GM19025 (cell line): ENCODE results near the gene RGPD8.
"Not testable (repeated sequence)": the region's sequence is repeated elsewhere in the genome, so short reads cannot be mapped to it uniquely, and the experiment has no call there.

Source experiments
- ATAC-seq: cut with Tn5 transposase; IDR thresholded peaks from one replicate; pipeline ENCODE4 v1.9.1; 2021; ENCODE audit warnings: mild to moderate bottlenecking, low read depth, moderate library complexity; ENCODE audit not compliant: unreplicated experiment

Gene RGPD8

DNA sequence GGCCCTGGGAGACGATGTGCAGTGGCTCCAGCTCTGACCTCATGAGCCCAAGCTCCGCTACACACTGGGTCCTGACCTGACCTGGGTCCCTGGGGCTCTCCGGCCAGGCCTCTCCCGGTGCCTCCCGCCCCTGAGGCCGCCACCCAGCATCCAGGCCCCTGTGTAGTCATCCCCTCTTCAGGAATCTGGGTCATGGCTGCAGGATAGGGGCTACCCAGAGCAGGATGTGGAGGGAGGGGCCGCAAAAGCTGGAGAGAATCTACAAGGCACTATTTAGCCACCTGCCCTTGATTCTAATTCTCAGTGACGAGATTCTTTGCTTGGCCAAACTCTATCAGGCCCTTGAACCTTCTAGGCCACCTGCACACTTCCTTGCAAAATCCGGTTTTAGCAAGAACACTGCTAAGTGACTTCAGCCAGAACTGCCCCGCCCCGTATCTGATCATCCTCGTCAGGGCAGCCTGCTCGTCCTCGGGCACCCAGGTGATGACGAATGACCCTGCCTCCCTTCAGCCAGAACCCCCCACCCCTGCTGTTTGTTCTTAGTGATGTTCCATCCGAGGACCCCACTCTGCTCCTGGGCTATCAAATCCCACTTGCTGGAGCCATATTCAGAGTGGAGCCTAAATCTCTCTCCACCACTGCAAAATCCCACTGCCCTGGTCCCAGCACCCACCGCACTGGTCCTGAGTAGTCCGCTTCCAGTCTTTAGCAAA is 2.4 kb upstream of the RGPD8 start:
- ATAC-seq, result not testable (repeated sequence)

DNA sequence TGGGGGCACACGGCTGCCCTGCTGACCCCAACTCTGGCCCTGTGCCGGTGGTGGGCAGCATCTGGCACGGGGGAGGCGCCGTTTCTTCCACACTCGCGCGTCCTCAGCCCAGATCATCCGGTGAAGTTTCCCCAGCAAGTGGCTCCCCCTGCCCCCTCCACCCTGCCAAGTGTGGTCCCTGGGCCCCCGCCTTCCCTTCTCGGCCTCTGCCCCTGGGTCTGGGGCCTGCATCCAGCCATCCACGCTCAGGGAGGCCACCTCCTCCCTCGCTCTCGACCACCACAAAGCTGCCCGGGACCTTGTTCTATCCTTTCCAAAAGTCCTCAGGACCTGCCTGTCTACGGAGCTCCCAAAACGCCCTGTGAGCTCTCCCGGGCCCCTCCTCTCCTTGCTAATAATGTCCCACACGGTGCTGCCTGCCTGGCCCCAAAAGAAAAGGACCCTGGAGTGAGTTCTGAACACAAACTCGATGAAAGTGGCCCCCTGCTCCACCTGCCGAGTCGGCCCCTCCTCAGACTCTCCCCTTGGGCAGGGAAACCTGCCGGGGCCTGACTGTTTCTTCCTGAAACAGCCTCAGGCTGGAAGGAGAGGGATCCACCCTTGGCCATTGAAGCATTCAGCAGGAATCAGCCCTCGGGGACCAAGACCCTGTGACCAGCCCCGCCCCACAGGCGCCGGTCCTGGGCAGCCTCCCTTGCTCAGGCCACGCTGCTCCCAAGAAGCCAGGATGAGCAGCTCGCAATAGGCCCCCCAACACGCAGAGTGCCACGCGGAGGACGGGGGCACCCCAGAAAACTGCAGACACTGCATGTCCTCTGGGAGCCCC is 1.7 kb upstream of the RGPD8 start:
- ATAC-seq, result not testable (repeated sequence)

DNA sequence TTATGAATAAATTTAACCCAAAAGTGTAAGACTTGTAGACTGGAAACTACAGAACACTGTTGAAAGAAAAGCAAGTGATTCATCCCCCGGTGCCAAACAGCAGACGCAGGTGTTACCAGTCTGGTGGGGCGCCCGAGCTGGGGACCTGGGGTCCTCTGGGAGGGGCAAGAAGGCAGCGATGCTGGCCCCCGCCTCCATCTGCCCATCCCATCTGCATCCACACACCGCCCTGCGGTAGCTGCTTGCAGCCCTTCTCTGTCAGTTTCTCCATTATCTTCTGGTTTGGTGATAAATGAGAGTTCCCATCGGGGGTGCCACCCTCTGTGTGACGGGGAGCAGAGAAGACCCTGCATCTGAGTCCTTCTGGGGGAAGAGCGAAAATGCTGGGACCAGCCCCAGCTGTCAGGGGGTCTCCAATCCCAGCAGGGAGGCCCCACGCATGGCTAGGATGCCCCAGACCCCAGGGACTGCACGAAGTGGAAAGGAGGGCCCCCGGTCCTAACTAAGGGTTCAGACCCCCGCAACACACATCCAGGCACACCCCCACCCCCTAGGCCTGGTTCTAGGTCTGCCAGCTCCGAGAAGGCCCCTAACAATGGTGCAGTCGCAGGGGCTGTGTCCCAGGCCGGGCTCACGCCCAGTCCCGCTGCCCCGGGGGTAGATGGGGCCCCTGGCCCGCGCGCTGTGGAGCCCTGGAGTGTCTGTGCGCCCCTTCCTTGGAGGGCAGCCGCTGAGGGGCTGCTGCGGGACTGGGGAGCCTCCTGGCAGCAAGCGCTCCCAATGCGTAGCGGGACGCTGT is 686 bp upstream of the RGPD8 start:
- no peak for ATAC-seq

DNA sequence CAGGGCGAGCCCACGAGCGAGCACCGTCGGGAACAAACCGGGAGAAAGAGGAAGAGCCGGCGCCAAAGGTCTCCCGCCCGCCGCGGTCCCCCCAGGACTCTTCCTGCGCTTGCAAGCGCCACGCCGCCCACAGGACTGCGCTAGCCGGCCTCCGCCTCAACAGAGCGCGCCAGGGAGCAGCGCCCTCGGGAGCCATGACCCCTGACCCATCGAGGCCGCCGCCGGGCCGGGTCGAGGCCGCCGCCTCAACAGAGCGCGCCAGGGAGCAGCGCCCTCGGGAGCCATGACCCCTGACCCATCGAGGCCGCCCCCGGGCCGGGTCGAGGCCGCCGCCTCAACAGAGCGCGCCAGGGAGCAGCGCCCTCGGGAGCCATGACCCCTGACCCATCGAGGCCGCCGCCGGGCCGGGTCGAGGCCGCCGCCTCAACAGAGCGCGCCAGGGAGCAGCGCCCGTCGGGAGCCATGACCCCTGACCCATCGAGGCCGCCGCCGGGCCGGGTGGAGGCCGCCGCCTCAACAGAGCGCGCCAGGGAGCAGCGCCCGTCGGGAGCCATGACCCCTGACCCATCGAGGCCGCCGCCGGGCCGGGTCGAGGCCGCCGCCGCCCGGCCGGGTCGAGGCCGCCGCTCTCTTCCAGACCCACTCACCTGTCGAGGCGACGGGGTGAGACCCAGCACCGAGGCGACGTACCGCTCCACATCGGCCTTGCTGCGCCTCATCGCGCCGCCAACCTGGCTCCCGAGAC is 538 bp downstream of the RGPD8 start:
- peak; percentile 56 for ATAC-seq

DNA sequence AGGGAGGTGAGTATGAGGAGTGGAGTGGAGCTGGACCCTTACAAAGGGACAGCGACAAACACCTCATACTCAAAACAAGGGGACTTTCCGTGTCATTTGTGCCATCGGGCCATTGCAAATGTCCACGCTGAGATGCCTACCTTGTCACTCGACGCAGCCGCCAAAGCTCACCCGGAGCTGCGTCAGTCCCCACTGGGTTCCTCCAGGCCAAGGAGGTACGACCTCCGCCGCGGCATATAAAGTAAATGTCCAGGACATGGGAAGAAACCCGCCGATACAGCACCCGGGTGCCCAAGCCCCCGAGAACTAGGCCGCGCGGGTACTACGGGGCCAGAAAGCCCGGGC is 1.1 kb downstream of the RGPD8 start:
- ATAC-seq, result not testable (repeated sequence)

DNA sequence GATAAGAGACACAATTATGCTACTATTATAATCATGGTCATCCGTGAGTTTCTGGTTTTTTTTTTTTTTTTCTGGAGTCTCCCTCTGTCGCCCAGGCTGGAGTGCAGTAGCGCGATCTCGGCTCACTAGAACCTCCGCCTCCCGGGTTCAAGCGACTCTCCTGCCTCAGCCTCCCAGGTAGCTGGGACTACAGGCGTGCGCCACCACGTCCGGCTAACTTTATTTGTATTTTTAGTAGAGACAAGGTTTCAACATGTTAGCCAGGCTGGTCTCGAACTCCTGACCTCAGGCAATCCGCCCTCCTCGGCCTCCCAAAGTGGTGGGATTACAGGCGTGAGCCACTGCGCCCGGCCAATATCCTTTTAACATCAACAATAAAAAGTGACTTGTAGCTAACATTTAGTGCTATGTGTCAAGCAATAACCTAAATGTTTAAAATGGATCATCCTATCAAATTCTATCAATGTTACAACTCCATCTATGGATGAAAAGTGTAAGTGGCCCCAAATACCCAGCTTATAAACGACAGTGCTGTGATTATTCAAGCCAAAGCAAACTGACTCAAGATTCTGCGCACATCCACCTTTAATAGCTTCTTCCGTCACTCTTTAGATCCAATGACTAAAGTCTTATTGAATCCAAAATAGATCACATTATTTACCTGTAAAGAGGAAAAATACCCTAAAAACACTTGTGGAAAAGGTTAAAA is 1.7 kb downstream of the RGPD8 start:
- ATAC-seq, result not testable (repeated sequence)

DNA sequence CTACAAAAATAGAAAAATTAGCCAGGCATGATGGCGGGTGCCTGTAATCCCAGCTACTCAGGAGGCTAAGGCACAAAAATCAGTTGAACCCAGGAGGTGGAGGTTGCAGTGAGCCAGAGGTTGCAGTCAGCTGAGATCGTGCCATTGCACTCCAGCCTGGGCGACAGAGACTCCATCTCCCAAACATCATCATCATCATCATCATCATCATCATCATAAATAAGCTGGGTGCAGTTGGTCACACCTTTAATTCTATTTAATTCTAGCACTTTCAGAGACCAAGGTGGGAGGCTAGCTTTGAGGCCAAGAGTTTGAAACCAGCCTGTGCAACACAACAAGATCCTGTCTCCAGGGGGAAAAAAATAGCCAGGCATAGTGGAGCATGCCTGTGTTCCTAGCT is 8.9 kb downstream of the RGPD8 start:
- ATAC-seq, result not testable (repeated sequence)

DNA sequence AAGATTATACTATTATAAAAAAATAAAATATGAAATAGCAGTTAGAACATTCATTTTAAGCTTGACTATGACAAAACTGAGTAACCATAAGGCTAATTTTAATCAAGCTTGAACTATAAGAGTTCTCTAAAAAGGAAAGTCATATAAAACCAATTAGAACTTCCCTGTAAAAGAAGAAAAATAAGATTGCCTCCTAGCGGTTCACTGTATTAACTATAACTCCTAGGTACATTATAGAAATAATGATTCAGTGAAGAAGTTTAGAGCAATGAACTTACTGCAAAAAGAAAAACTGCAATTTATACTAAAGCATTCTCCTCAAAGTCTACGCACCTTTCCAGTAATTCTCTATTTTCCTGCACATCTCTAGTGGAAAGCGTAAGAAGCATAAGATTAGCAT is 16.6 kb downstream of the RGPD8 start:
- ATAC-seq, result not testable (repeated sequence)

GRCh38 chr2:112360055-112360454 is 73.4 kb downstream of the RGPD8 start:
- ATAC-seq, result not testable (repeated sequence)

- ATAC-seq, result not testable (repeated sequence)
Measured at GRCh38 chr2:112354335-112354734, 79.1 kb downstream of the RGPD8 start.

GRCh38 chr2:112352809-112353603 is 80.4 kb downstream of the RGPD8 start:
- not testable (repeated sequence) for ATAC-seq

- ATAC-seq, result not testable (repeated sequence)
Measured at GRCh38 chr2:112352292-112352691, 81.2 kb downstream of the RGPD8 start.

DNA sequence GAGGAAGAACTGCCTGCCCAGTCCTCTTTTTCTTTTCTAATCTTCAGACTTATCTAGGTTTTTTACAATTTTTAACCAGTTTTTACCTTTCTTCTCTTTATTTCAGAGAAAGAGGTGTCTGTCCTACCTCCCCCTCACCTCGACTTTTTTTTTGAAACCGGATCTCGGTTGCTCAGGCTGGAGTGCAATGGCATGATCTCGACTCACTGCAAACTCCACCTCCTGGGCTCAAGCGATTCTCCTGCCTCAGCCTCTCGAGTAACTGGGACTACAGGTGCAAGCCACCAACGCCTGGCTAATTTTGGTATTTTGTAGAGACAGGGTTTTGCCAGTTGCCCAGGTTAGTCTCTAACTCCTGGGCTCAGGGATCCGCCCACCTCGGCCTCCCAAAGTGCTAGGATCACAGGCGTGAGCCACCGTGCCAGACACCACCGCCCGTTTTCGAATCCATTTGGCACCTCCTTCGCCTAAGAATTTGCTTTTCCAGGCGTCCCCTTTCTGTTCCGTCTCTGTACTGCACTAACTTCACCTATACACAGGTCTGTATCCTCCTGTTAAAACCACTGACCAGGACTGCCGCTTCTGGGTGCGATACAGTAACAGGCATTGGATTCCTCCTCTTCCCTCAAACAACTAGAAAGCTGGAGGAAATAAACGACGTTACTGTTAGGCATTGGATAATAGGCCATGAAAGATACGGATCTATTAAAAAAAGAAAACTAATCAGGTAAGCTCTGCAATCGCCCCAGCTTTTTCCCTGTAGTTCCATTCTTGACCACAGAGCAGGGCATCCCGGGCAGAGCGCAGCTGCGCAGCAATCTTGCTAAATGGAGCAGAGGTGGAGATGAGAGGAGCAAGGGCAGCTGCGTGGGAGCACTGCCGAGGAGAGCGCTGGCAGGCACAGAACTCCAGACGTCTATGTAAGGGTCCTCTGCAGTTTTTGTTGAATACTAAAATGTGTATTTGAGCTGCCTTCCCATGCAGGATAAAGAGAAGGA is 88.1 kb downstream of the RGPD8 start:
- no peak for ATAC-seq

DNA sequence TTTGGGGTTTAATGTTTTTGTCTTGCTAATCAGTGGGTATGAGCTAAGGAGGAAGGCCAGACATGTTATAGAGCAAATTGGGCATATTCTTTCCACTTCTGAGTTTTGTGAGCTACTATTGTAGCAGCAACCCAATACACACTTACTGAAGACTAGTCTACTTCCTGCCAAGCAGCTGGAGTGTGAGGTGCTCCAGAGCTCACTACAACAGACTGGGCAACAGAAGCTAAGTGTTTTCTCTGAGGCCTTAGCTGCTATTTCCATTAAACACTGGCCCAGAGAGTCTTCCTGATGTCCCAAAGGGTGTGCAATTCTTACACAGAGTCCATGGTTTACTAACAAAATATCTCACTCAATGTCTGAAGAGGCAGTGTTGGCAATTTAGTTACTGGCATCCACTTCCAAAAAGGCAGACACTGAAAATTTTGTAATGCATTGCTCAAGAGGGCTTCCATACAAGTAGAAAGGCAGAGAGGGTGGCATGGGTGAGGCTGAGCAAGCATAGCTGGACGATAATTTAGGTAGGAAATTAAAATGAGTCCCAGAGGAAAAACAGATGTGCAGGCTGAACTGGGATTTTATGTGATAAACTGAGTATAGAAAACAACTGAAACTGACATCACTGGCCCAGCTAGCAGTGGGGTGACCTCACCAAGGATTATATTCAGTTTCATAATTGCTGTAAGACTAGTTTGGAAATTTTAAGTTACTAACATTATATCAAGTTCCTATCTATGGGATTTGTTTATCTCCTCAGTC is 89.4 kb downstream of the RGPD8 start:
- ATAC-seq, result no peak

DNA sequence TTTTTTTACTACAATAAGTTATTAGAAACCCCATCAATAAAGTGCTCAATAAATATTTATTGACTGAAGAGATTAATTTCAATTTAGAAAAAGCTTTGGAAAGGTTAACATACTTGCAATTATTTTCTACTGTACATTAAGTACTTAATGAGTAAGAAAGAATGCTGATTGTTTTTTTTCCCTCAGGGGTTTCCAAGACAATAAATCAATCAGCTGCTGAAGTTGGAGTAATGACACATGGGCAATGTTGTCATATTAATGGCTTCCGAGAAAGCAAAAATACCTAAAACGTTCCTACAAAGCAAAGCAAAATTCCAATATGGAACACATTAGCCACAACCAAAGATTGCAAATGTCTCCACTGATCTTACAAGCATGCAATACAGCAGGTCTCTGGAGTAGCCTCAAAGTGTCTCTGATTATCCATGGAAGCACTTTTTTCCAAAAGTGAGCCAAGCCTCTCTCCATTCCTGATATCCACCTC is 91.3 kb downstream of the RGPD8 start:
- no peak for ATAC-seq

DNA sequence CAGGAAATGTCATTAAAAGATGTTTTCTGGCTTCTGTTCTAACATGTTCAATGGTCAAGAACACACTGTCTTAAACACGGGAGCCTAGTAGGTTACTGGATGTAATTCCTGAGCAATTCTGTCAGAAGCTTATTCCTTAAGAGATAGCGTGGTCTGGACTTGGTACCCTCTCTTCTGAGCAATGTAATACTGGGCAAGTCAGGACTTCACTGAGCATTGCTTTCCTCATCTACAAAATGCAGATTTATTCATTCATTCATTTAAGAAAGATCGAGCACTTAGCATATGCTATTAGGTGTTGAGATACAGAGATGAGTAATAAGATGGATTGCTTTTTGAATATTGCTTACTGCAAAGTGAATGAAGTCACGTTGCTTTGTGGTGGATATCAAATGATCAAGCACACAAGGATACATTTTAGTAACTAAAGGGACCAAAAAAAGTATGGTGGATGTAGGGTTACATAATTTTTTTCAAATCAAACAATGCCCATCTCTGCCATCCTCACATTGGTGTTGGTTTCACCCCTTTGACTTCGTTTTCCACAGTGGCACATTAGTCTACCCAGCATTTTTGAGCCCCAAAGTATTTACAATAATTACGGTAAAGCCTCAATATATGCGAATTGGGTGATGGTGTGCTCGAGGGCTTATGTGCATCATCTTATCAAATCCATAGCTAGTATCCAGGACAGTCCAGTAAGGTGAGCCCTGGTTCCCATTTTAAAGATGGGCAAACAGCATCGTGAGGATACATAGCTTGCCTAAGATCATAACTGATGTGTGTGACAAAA is 92.8 kb downstream of the RGPD8 start:
- no peak for ATAC-seq
